ENCODE results near the gene PTGR3.

The PTGR3 gene

DNA sequence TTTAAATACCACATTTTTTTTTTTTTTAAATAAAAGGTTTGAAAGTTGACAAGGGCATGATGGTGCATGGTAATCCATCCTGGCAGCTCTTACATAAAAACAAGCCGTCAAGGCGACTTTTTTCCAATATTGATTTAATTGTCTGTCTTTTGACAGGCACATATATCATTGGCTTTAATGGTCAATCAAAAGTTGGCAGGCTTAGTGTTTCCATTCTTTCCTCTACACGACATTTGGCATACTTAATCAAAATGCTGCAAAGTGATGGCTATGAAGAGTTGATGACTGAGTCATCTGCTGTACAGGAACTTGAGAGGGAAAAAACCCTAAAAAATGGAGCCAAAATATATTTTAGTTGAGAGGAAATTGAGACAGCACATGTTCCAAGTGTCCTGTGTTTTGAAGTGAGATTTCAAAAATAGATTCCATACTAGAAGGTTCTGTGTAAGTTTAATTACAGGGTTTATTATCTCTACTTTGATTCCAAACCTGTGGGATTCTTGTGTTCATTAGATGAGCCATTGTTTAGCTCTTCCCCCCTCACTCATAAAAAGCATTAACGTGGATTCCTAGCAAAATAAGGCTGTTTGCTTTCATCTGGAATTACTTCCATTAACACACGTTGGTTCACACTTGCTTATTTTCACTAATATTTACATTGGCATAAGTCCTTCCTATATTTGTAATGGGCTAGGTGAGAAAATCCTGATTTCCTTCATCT lies 4.8 kb upstream of the PTGR3 start:
- Histone ChIP-seq H3K4me3 (ENCODE audit: low read depth, low read length) (no peak overlapping the region), H3K9ac (ENCODE audit: low read depth, low read length) (no peak overlapping the region), H3K4me1 (ENCODE audit: control insufficient read depth, insufficient read depth, low read length) (0 out of 2 replicates have a peak, but pooled peaks cover 4% of the 10 kb centered on the region), H3K9me3 (ENCODE audit: control insufficient read depth, insufficient read depth, low read length) (no peaks in the 10 kb centered on the region), H3K27ac (ENCODE audit: low read depth, low read length) (no peak overlapping the region), H3K36me3 (ENCODE audit: control insufficient read depth, insufficient read depth, low read length) (no peaks in the 10 kb centered on the region), H3K27me3 (ENCODE audit: control insufficient read depth, insufficient read depth, low read length) (peaks cover 53% of the 10 kb centered on the region)

- Histone ChIP-seq H3K4me3 (ENCODE audit: low read depth, low read length) (no peak overlapping the region), H3K27me3 (ENCODE audit: control insufficient read depth, insufficient read depth, low read length) (peaks cover 60% of the 10 kb centered on the region), H3K27ac (ENCODE audit: low read depth, low read length) (no peak overlapping the region), H3K4me1 (ENCODE audit: control insufficient read depth, insufficient read depth, low read length) (peaks cover 8% of the 10 kb centered on the region), H3K9ac (ENCODE audit: low read depth, low read length) (no peak overlapping the region), H3K36me3 (ENCODE audit: control insufficient read depth, insufficient read depth, low read length) (no peaks in the 10 kb centered on the region), H3K9me3 (ENCODE audit: control insufficient read depth, insufficient read depth, low read length) (no peaks in the 10 kb centered on the region)
Measured at GRCh38 chr18:75212751-75213090, 3.8 kb upstream of the PTGR3 start.

- Histone ChIP-seq H3K4me3 (ENCODE audit: low read depth, low read length) (peak overlapping the region; percentile 62), H3K9me3 (ENCODE audit: control insufficient read depth, insufficient read depth, low read length) (no peaks in the 10 kb centered on the region), H3K27ac (ENCODE audit: low read depth, low read length) (no peak overlapping the region), H3K36me3 (ENCODE audit: control insufficient read depth, insufficient read depth, low read length) (no peaks in the 10 kb centered on the region), H3K9ac (ENCODE audit: low read depth, low read length) (no peak overlapping the region), H3K4me1 (ENCODE audit: control insufficient read depth, insufficient read depth, low read length) (peaks cover 14% of the 10 kb centered on the region), H3K27me3 (ENCODE audit: control insufficient read depth, insufficient read depth, low read length) (peaks cover 65% of the 10 kb centered on the region)
Measured at GRCh38 chr18:75211953-75212750, 3.2 kb upstream of the PTGR3 start.

DNA sequence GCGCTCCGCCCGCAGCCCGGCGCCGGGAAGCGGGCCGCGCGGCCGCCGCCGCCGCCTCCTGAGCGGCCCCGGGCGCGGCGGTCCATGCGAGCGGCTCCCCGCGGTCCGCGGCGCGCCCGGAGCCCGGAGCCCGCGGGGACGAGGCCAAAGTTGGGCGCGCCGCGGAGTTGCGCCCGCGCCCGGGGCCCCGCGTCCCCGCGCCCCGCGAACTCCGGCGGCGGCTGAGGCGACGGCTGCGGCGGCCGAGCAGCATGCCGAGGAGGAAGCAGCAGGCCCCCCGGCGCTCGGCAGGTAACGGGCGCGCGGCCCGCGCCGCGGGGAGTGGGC lies 2.6 kb upstream of the PTGR3 start:
- no peak overlapping the region for H3K9ac ChIP-seq (ENCODE audit: low read depth, low read length)
- no peaks in the 10 kb centered on the region for H3K36me3 ChIP-seq (ENCODE audit: control insufficient read depth, insufficient read depth, low read length)
- H3K4me3 ChIP-seq (ENCODE audit: low read depth, low read length) = peak overlapping the region; percentile 62; the same call in 1 of the 2 replicates
- peaks cover 20% of the 10 kb centered on the region for H3K4me1 ChIP-seq (ENCODE audit: control insufficient read depth, insufficient read depth, low read length)
- no peak overlapping the region for H3K27ac ChIP-seq (ENCODE audit: low read depth, low read length)
- H3K27me3 ChIP-seq (ENCODE audit: control insufficient read depth, insufficient read depth, low read length) = peaks cover 71% of the 10 kb centered on the region
- H3K9me3 ChIP-seq (ENCODE audit: control insufficient read depth, insufficient read depth, low read length) = no peaks in the 10 kb centered on the region

- H3K4me1 ChIP-seq (ENCODE audit: control insufficient read depth, insufficient read depth, low read length) = peaks cover 25% of the 10 kb centered on the region
- H3K27me3 ChIP-seq (ENCODE audit: control insufficient read depth, insufficient read depth, low read length) = peaks cover 76% of the 10 kb centered on the region
- no peaks in the 10 kb centered on the region for H3K36me3 ChIP-seq (ENCODE audit: control insufficient read depth, insufficient read depth, low read length)
- peak overlapping the region; percentile 73 for H3K4me3 ChIP-seq (ENCODE audit: low read depth, low read length)
- no peak overlapping the region for H3K9ac ChIP-seq (ENCODE audit: low read depth, low read length)
- no peaks in the 10 kb centered on the region for H3K9me3 ChIP-seq (ENCODE audit: control insufficient read depth, insufficient read depth, low read length)
- no peak overlapping the region for H3K27ac ChIP-seq (ENCODE audit: low read depth, low read length)
Measured at GRCh38 chr18:75211002-75211621, 2.2 kb upstream of the PTGR3 start.

DNA sequence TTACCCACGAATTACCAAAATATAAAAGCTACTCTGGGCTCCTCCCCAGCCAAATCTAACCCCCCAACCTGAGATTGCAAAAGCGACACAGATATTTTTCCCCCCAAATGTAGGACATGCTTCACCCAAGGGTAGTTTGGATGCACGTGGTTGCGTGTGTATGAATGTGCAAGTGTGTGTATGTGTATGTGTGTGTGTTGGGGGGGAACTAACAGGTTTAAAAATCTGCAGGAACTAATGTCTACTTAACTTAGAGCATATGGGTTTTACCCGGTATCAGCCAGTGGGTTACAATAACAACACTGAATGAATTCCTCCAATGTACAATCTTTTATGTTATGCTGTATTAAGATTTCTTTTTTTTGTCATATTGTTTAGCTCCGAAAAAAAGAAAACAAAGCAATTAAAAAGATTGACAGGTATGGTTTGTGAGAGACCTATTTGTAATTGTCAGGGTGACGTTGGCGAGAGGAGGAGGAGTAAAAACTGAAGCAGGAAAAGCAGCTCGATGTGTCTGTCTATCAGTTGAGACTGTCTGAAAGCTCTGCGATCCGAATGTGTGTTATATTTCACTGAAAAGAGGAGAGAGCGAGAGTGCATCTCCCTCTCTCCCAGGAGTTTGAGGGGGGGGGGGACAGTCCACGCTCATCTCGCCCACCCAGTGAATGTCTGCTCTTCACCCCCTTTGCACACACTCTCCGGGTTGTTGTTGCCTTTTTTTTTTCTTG lies 1.5 kb upstream of the PTGR3 start, which contains the start of gene TSHZ1:
TSHZ1 (plus strand) TSS at position 524 of the 728 bp plus-strand sequence. CDS start 1,080 bp downstream, outside the sequence.
- no peaks in the 10 kb centered on the region for H3K9me3 ChIP-seq (ENCODE audit: control insufficient read depth, insufficient read depth, low read length)
- H3K27me3 ChIP-seq (ENCODE audit: control insufficient read depth, insufficient read depth, low read length) = peaks cover 83% of the 10 kb centered on the region
- H3K4me3 ChIP-seq (ENCODE audit: low read depth, low read length) = peak within 1 kb of the TSS; percentile 73
- peak within 1 kb of the TSS; percentile 66 for H3K27ac ChIP-seq (ENCODE audit: low read depth, low read length)
- no peak within 1 kb of the TSS for H3K9ac ChIP-seq (ENCODE audit: low read depth, low read length)
- H3K36me3 ChIP-seq (ENCODE audit: control insufficient read depth, insufficient read depth, low read length) = no peaks in the 10 kb centered on the region
- peaks cover 31% of the 10 kb centered on the region for H3K4me1 ChIP-seq (ENCODE audit: control insufficient read depth, insufficient read depth, low read length)

DNA sequence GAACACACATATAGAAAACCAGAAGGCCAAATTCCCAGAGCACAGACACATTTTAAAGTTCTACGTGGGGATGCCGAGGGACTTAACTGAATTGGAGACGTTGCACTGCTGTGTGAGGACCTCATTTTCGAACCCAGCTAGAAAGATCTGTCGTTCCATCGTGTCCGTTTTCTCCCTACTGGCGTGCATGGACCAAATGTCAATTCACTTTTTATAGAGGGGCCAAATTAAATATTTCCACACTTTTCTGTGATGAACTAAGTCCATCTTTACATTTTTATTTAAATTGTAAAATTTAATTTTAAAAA lies 966 bp upstream of the PTGR3 start:
- H3K9me3 ChIP-seq (ENCODE audit: control insufficient read depth, insufficient read depth, low read length) = no peaks in the 10 kb centered on the region
- H3K27ac ChIP-seq (ENCODE audit: low read depth, low read length) = peak overlapping the region; percentile 66
- no peaks in the 10 kb centered on the region for H3K36me3 ChIP-seq (ENCODE audit: control insufficient read depth, insufficient read depth, low read length)
- H3K9ac ChIP-seq (ENCODE audit: low read depth, low read length) = no peak overlapping the region
- H3K27me3 ChIP-seq (ENCODE audit: control insufficient read depth, insufficient read depth, low read length) = peaks cover 86% of the 10 kb centered on the region
- peaks cover 36% of the 10 kb centered on the region for H3K4me1 ChIP-seq (ENCODE audit: control insufficient read depth, insufficient read depth, low read length)
- peak overlapping the region; percentile 73 for H3K4me3 ChIP-seq (ENCODE audit: low read depth, low read length)

DNA sequence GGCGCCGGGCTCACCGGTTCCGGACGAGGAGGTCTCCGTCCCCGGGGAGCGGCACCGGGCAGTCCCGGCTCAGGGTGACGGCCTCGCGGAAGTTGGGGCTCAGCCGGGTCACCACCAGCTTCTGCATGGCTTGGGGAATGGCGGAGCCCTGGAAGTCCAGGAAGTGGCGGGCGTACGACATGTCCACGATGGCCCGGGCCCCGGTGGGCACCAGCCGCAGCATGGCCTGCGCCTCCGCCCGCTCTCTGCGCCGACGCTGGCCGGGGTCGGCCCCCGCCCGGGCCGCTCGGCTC lies 157 bp downstream of the PTGR3 start:
- Histone ChIP-seq H3K9ac (ENCODE audit: low read depth, low read length) (no peak overlapping the region), H3K4me3 (ENCODE audit: low read depth, low read length) (peak overlapping the region; percentile 73), H3K36me3 (ENCODE audit: control insufficient read depth, insufficient read depth, low read length) (no peaks in the 10 kb centered on the region), H3K27me3 (ENCODE audit: control insufficient read depth, insufficient read depth, low read length) (peaks cover 86% of the 10 kb centered on the region), H3K9me3 (ENCODE audit: control insufficient read depth, insufficient read depth, low read length) (no peaks in the 10 kb centered on the region), H3K27ac (ENCODE audit: low read depth, low read length) (no peak overlapping the region), H3K4me1 (ENCODE audit: control insufficient read depth, insufficient read depth, low read length) (peaks cover 36% of the 10 kb centered on the region)

DNA sequence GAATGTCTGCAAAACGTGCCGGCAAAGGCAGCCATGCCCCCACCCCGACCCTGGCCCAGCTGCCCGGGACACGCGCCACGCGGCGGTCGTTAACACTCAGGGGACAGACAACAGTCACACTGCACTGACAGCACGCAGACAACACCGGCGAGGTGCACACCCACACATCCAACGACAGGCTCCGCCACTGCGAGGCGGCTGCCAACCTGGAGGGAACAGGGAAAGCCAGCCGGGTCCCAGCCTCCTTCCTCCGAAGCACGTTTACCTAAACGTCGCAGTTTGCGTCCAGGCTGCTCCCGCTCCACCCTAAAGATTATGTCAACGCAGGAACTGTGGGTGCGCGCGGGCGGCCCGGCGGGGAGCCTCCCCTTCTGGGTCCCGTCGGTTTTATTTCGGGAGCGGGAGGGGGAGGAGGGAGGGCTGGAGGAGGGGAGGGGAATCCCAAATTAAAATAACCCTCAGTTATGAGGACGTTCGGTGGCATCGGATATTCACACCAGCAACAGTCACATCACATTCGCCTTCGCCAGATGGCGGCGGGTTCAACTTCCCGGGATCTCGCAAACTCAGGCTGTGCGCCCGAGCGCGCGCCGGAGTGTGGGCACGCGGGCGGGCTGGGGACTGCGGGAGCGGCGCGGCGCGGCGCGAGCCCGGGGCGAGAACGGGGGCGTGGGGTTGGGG lies 644 bp downstream of the PTGR3 start:
- no peak overlapping the region for H3K27ac ChIP-seq (ENCODE audit: low read depth, low read length)
- peaks cover 86% of the 10 kb centered on the region for H3K27me3 ChIP-seq (ENCODE audit: control insufficient read depth, insufficient read depth, low read length)
- no peak overlapping the region for H3K9ac ChIP-seq (ENCODE audit: low read depth, low read length)
- H3K9me3 ChIP-seq (ENCODE audit: control insufficient read depth, insufficient read depth, low read length) = no peaks in the 10 kb centered on the region
- peak overlapping the region; percentile 73 for H3K4me3 ChIP-seq (ENCODE audit: low read depth, low read length)
- peaks cover 36% of the 10 kb centered on the region for H3K4me1 ChIP-seq (ENCODE audit: control insufficient read depth, insufficient read depth, low read length)
- no peaks in the 10 kb centered on the region for H3K36me3 ChIP-seq (ENCODE audit: control insufficient read depth, insufficient read depth, low read length)

GRCh38 chr18:75207310-75208154 lies 1.4 kb downstream of the PTGR3 start:
- Histone ChIP-seq H3K27ac (ENCODE audit: low read depth, low read length) (no peak overlapping the region), H3K4me1 (ENCODE audit: control insufficient read depth, insufficient read depth, low read length) (peaks cover 36% of the 10 kb centered on the region), H3K9ac (ENCODE audit: low read depth, low read length) (no peak overlapping the region), H3K36me3 (ENCODE audit: control insufficient read depth, insufficient read depth, low read length) (no peaks in the 10 kb centered on the region), H3K27me3 (ENCODE audit: control insufficient read depth, insufficient read depth, low read length) (peaks cover 86% of the 10 kb centered on the region), H3K9me3 (ENCODE audit: control insufficient read depth, insufficient read depth, low read length) (no peaks in the 10 kb centered on the region), H3K4me3 (ENCODE audit: low read depth, low read length) (peak overlapping the region; percentile 73)

Data from HUES48 (cell line).